Stimulated activated CD4-positive, alpha-beta T cell treated with anti-CD3 and anti-CD28 coated beads, Interleukin-2, amount 100 ng/mL, for 4 hours (primary cell): ENCODE measurements around the gene ARHGAP12.

Experiments used
- DNase-seq: peaks from one replicate; pipeline ENCODE4 v3.0.0-alpha.2; 2020; ENCODE audit warnings: low read depth

Gene ARHGAP12

DNA sequence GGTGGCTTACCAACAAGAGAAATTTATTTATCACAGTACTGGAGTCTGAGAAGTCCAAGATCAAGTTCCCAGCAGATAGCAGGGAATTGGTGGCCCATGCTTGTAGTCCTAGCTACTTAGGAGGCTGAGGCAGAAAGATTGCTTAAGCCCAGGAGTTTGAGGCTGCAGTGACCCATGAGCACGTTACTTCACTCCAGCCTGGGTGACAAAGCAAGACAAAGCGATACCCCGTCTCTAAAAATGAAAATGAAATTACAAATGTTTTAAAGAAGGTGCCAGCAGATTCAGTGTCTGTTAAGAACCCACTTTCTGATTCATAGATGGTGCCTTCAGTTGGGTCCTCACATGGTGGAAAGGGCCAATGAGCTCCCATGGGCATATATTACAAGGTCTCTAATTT, 20.6 kb upstream of the ARHGAP12 start:
- DNase-seq, result no peak

DNA sequence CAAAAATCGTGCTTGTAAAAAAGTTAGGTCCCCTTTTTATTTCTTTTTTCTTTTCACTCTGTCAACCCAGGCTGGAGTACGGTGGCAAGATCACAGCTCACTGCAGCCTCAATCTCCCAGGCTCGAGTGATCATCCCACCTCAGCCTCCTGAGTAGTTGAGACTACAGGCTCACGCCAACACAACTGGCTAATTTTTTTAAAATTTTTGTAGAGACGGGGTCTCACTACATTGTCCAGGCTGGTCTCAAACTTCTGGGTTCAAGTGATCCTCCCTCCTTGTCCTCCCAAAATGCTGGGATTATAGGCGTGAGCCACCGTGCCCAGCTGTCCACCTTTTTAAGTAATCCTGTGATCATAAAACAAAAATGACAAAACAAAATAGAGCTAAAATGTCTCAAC, 19.4 kb upstream of the ARHGAP12 start:
- no peak for DNase-seq

DNA sequence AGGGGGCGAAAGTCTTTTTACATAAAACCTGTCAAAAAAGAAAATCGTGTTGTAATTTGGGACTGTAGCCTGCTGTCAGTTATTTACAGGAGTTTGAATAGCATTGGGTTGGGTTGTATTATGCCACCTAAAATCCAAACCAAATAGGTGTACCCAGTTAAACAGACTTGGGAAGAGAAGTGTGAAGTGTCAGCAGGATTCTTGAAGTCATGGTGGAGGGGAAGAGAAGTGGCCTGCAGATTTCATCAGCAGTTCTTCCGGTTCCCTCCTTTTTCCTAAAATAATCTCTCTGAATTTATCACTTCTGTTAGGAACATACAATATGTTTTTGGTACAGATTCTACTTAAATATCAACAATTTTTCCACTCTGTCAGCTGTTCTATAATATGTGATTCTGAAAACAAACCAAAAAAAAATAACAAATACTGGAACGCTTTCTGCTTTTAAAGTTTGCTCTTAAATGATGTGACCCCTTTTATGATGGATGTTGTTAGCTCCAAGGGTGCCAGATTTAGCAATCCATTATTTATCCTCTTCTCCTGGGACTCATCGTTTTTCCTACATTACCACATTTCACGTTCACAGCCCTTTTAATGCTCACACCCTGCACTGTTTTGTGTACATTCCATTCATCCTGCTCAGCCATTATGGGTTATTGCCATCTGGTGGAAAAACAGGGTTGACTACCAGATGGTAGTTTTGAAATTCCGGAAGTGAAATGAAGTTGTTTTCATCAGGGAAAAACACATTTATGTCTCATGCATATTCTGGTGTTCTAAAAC, 18.7 kb upstream of the ARHGAP12 start:
- DNase-seq, result no peak

DNA sequence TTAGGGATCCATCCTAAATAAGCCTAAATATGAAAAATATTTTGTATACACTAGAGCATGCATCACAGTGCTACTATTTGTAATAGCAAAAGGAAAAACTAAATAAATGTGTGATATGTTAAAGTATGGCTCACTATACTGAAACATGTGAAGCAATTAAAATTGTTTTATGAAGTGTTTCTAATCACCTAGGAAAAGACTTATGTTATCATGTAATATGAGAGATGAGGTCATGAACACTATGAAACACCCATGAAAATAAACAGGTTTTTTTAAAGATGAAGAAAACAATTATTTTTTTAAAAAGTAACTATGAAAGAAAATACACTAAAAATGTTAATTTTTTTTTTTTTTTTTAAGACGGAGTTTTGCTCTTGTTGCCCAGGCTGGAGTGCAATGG, 16.8 kb upstream of the ARHGAP12 start:
- DNase-seq, result no peak

DNA sequence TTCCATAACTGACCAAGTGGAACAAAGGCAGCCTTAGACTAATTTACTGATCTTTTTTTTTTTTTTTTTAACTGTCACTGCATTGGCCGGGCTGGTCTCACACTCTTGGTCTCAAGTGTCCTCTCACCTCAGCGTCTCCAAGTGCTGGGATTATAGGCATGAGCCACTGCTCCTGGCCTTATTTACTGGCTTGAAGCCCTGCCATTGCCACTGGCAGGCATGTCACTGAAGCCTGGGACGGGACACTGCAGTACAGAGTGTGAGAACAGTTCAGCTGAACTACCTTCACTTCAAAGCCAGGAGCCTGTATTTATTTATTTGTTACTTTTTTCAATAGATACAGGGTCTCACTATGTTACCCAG, 15.4 kb upstream of the ARHGAP12 start:
- no peak for DNase-seq

DNA sequence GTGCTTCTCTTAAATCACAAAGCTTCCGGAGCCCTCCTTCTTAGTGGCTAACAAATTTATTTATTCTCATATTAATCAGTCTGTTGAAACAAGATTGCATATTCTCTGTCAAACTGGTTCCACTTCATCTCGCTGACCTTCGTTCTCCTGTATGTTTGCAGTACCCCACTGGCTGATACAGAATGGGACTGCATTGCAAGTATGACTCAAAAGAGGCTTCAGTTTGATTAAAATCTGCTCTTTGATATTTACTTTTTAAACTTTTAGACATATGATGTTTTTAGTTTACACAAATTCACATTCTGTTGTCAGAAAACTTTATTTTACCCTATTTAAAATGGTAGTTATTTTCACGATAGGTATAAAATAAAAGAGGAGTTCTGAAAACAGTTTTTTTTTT, 14.3 kb upstream of the ARHGAP12 start:
- DNase-seq, result no peak

DNA sequence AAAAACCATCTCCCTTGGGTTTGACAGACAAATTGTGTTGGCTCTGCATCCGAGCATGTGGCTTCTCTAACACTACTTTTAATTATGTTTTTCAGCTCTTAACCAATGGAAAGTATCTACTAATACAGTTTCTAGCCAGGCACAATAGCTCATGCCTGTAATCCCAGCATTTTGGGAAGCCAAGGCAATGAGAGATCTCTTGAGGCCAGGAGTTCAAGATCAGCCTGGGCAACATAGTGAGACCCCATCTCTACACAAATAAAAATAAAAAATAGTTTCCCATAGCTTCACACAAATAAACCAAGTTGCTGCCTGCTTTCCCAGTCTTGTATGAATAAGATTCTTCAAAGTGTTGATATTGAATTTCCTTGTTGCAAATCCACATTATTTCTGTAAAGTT, 13.8 kb upstream of the ARHGAP12 start:
- no peak for DNase-seq

DNA sequence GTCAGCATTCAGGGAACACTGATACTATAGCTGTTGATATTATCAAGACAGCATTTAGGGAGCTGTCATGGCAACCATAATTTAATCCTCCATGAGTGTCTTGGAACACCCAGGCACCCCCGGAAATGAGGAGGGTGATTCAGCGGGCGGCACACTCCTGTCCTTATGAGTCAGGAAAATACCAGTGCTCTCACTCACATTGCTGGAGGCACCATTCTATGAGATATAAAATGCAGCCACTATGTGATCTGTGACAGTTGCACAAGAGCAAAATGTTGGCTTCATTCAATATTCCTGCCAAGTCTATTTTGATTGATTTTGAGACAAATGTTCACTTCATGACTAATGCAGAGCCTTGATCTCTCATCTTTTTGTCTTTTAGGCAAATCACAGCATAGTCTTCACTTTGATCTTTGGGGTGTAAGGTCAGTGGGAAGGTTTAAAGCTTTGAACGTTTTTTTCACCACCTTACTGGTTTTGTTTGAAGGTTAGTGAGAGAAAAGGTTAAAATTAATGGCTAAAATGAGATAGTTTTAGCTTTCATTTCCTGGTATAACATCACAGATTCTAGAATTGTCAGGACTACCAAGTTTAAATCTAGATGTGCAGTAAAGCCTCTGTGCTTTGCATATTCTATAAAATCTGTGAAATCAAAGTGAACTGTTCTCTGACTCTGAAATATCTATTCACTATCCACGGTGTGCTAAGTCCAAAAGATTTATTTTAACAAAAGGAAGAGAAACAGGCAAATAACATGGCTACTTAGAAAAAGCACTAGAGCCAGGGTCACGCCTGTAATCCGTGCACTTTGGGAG, 12.4 kb upstream of the ARHGAP12 start:
- no peak for DNase-seq

DNA sequence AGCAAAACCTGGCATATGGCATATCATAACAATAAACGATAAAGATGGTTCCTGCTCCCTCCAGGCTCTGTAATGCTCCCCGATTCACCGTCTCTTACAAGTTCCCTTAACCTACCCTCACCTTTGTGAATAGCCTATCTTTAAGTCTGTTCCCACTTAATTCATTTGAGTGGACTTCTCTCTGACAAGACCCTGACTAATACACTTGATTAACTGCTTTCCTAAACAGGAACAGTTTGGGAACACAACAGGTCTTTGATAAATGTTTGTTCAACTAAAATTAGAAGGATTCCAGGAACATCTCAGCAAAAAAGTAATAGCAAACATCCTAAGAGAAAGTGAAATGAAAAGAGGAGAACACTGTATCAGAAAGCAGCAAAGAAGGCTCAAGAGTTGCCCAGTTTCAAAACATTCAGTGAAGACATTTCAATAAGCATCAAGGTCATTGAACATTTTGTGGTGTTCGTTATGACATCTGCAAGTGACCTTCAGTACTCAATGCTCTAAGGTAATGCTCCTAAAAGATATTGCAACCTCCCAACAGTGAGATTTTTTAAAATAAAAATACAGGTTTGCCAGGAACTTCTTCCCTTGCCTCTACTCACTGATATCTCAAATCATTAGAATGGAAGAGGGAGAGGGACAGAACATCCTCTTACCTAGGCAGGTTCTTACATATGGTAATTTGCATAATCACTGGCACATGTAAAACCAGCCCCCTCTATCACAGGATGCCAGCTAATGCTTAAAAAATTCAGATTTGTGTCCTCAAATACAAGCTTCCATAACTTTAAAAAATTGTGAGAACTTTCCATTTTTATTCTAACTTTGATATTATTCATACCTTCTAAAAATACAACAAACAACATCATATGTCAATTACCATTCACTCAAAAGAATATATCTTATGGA, 11.4 kb upstream of the ARHGAP12 start:
- DNase-seq, result no peak

DNA sequence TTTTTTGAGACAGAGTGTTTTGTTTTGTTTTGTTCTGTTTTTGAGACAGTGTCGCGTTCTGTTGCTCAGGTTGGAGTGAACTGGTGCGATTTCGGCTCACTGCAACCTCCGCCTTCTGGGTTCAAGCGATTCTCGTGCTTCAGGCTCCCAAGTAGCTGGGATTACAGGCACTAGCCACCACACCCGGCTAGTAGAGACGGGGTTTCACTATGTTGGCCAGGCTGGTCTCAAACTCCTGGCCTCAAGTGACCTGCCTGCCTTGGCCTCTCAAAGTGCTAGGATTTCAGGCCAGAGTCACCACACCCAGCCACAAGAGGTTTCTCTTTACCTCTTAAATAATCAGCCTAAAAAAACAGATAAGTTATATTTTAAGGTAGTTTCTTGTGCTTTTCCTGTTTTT, 8.7 kb upstream of the ARHGAP12 start:
- DNase-seq, result no peak

DNA sequence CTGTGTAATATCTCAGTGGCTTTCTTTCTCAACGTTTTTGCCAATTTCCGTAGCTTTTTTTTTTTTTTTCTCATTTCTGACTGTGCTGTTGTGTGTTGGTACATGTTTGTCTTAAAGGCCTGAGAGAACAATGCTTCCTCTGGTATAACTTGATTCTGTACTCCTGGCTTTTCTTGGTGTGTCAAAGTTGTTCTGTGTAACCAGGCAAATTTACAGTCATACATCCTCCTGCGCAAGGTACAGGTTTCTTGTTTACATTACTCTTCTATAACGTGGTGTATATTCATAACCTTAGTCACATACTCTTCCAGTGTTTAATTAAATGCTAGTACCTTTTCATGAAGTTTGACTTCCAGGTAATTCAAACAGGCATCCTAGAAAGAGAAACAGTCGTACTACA, 8.3 kb upstream of the ARHGAP12 start:
- DNase-seq, result no peak

DNA sequence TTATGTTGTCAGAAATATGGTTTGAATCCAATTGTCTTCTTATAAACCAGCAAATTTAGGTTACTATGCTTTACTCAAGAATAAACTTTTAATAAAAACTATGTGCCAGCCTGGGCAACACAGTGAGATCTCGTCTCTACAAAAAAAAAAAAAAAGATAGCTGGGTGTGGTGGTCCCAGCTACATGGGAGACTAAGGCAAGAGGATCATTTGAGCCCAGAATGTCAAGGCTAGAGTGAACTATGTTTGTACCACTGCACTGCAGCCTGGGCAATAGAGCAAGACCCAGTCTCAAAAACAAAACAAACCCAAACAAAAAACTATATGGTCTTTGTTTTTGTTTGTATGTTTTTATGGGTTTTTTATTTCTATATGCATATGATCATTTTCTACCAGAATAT, 7.5 kb upstream of the ARHGAP12 start:
- DNase-seq, result no peak

DNA sequence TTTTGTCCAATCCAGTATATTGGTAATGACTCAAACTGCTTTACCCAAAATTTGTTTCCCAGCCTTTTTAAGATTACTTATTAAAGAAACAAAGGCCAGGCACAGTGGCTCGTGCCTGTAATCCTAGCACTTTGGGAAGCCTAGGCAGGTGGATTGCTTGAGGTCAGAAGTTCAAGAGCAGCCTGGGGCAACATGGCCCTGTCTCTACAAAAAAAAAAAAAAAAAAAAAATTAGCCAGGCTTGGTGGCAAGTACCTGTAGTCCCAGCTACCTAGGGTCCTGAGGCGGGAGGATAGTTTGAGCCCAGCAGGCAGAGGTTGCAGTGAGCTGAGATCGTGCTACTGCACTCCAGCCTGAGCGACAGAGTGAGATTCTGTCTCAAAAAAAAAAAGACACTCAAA, 7.0 kb upstream of the ARHGAP12 start:
- DNase-seq, result no peak

DNA sequence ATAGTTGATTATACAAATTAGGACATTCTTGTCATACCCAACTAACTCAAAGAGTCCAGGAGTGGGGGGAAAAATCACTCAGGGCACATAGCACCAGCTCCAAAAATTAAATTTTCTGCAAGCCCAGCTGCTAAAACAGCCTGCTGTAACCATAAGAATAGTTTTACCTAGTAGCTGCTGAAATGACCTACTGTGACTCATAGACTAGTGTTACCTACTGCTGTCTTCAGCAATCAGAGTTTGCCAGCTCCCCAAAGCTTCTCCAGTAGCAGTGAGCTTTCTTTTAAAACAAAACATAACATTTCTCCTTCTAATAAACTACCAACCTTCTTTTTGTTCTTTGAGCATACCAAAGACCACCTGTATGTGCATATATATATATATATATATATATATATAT, 4.2 kb upstream of the ARHGAP12 start:
- DNase-seq, result no peak

DNA sequence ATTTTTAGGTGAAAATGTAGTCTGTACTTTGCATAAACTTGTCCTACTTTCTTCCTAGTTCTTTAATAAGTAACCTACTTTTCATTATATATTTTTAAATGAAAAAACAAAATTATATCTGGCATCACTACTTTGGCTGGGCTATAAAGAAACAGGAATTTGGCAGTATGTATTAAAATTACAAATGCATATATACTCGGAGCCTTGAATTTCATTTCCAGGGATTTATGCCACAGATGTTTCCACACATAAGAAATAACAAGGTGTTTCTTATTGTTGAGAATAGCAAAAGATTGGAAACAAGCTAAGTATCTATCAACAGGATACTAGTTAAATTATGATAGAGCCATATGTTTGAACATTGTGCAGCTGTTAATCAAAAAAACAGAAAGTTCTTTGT, 2.2 kb upstream of the ARHGAP12 start:
- no peak for DNase-seq

DNA sequence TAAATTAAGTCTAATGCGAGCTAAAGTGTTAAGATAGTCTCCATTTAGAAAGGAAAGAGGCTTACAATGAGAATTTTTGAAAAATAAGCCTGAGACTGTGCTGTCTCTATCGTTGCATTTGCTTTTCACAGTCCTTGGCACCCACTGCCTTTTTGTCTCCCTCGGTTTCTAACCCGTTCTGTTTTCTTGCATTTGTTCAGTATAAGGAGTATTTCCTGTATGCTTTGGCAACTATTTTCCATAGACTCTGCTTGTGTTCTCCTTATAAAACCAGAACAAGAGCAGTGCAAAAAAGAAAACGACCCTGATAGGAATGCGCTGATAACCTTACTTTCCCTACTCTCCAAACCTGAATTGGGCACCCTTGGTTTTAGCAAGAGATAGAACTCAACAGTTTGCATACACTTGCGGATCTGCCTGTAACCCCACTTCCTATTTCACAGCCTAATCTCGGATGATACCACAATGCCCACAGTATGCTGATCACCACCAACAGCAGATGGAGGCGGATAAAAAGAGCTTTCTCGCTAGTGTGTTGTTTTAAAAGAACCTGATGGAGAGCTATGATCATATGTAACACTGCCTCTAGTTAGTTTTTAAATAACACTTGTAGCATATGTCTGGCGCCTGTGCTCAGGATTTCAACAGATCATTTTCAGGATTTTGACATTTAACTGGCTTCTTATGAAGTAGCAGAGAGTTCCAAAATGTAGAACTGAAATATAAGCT, 1.6 kb upstream of the ARHGAP12 start:
- no peak for DNase-seq

DNA sequence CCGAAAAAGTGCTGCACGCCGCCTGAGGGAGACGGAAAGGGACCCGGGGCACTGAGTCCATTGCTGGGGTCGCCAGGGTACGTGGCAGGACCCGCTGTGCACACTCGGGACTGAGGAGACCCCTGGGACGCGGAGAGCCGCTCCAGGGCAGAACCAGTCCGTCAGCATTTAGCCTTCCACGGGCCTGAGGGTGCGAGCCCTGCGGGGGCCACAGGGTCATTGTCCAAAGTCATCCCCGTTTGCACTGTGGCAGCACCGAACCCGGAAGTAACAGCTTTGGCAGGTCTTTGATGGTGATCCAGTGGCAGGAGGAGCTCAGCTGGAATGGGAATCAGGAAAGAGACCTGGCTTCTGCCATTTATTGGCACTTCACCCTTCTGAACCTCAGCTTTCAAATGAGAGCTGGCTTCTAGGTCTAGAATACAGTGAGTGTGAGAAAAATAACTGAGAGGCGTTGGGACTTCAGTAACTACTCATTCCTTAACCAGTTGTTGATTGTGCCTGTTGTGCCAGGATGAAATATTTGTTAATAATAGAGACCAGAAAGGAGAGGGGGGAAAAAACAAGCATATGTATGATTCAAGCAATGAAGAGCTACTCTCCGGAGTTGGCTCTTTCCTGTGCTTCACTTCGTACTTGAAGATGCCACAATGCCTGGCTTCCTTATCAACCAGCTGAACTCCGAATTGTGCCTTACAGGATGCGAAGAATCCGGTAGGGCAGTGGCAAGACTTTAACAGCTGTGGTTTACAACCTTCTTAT, 811 bp upstream of the ARHGAP12 start:
- no peak for DNase-seq

DNA sequence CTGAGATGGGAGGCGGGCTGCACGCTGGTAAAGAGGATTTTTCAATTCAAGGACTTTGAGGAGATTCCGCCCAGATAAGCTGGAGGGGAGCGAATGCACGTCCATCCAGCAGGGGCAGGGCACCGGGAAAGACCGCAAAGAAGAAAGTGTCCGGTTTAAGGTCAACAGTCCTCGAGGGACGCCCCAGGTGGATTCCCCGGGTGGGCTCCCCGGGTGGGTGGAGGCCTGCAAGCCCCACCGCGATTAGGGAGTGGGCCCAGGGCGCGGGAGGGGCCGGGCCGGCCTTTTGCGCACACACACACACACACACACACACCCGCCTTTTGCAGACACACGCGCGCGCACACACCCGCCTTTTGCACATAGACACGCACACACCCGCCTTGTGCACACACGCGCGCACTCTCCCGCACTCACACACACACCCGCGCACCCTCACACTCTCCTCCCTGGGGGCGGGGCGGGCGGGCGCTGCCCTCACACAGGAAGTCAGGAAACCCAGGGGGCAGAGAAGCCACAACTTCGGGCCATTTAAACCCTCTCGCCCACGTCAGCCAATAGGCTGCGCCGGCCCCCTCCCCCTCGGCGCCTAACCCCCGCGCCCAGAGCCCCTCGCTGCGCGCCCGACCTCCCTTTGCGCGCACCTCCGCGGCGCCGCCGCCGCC, 615 bp downstream of the ARHGAP12 start:
- peak; percentile 19 for DNase-seq

DNA sequence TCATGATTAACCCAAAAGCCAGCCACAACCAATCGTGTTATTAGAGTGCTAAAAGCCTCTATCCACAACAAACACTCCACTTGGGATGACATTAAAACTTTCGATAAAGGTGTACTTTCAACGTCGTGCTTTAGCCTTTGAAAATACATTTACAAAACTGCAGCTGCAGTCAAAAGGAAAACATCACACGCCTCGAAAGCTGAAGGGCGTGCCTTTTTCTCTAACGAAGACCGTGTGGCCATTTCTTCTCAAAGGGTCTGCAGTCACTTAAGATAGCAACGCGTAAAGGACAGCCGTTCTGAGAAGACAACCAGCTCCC, 1.1 kb downstream of the ARHGAP12 start:
- DNase-seq, result no peak

DNA sequence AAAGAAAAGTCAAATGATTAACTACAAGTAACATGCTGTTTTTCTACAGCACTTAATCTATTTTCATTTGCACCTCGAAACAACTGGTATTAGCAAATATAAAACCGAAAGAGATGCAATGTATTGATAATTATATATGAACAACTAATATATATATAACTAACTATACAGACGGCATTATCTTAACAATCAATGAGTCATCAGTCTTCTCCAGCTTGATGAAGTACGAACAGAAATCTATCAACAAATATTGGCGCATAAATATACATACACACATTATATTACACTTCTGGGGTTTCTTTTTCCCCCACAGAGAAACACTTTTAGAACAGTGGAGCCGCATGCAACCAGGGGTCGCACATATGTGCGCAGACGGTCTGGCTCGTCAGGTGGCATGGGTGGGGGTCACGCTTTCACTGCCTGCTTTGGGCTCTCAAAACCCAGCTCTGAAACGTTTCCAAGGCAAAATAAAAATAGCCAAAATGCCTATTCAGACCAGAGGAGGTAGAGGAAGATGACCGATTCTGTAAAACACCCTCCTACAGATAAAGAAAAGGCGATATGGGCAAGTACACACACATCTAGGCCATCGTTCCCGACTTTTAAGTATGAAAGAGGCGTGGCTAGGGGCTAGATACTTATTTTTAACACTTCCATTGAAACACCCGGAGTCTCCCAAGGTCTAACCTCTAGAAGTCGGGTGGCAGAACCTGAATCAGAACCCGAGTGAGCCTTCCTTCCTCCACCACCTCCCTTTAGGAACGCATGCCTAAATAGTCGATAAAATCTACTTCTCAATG, 1.7 kb downstream of the ARHGAP12 start:
- DNase-seq, result no peak
